ENCODE results near the gene IGF2BP1. TPM values are rescaled to one million over a fixed set of nuclear protein-coding genes. Genes with fewer than 3 reads are reported as not detected.

IGF2BP1 gene
- total and polyA plus RNA-seq, 2 of the 8 experiments (the other 6 are each of a cell fraction or from before 2014, with no cell fraction given) = 41.6 to 513 TPM

GRCh38 chr17:48954300-48954755 is 42.9 kb upstream of the IGF2BP1 start:
- Histone ChIP-seq H3K9ac (replicated peaks in 1 of 4; ENCODE audit: extremely low read depth in 1 of 4, low read depth in 3 of 4, low read length in 3 of 4) (no peak overlapping the region), H3K18ac (ENCODE audit: extremely low read depth, low read length) (peak overlapping the region; percentile 33; the same call in 1 of the 2 replicates), H3K23me2 (ENCODE audit: low read depth, low read length) (no peaks in the 10 kb centered on the region), H3K27ac (ENCODE audit: low read depth, low read length) (no peak overlapping the region), H3K9me3 (ENCODE audit: insufficient read depth in 2 of 2, low read depth in 1 of 2, low read length in 1 of 2) (no peaks in the 10 kb centered on the region), H3K27me3 (replicated peaks in 1 of 4; ENCODE audit: control insufficient read depth in 3 of 4, extremely low read depth in 1 of 4, insufficient read depth in 3 of 4, low read length in 3 of 4) (no peaks in the 10 kb centered on the region), H3K14ac (ENCODE audit: insufficient read length) (no peak overlapping the region), H2BK5ac (ENCODE audit: low read depth, low read length) (no peak overlapping the region), H2AK5ac (ENCODE audit: low read depth, low read length) (no peak overlapping the region), H3K4me3 (ENCODE audit: extremely low read depth in 1 of 4, insufficient read depth in 2 of 4, low read depth in 3 of 4, low read length in 4 of 4) (no peak overlapping the region), H3K36me3 (ENCODE audit: control insufficient read depth in 2 of 4, insufficient read depth in 4 of 4, low read length in 3 of 4) (no peaks in the 10 kb centered on the region), H3K79me1 (ENCODE audit: low read depth, low read length) (no peaks in the 10 kb centered on the region), H3K56ac (replicated peaks; ENCODE audit: insufficient read length, low read depth, low read length) (no peak overlapping the region), H3K4me2 (ENCODE audit: insufficient read depth in 1 of 2, low read depth in 2 of 2, low read length in 2 of 2) (no peak overlapping the region), H2AFZ (ENCODE audit: low read length) (peak overlapping the region; percentile 78), H3K79me2 (ENCODE audit: control insufficient read depth in 1 of 2, insufficient read depth in 2 of 2, low read length in 2 of 2) (no peaks in the 10 kb centered on the region), H2BK12ac (ENCODE audit: low read depth, low read length) (no peak overlapping the region), H3K4me1 (replicated peaks in 1 of 4; ENCODE audit: control insufficient read depth in 3 of 4, insufficient read depth in 4 of 4, low read length in 3 of 4) (peaks cover 0 to 5% (median 3%) of the 10 kb centered on the region in 4 experiments; a peak in 3 of 7 replicates), H2BK120ac (replicated peaks; ENCODE audit: low read depth, low read length) (no peak overlapping the region), H4K91ac (replicated peaks; ENCODE audit: insufficient read length, low read length) (peak overlapping the region; percentile 6), H3K4ac (replicated peaks; ENCODE audit: insufficient read length, low read depth, low read length) (no peak overlapping the region), H2BK20ac (ENCODE audit: low read length) (0 out of 2 replicates have a peak overlapping the region, but pooled peaks have one; percentile 6), H4K20me1 (replicated peaks in 1 of 2; ENCODE audit: control insufficient read depth in 1 of 2, insufficient read depth in 2 of 2, low read length in 2 of 2) (no peaks in the 10 kb centered on the region), H4K5ac (ENCODE audit: insufficient read length, low read depth, low read length) (no peak overlapping the region), H2BK15ac (ENCODE audit: low read length) (peak overlapping the region; percentile 1; the same call in 1 of the 2 replicates), H3K23ac (ENCODE audit: insufficient read length) (no peak overlapping the region), H4K8ac (ENCODE audit: extremely low read depth, insufficient read depth, low read length) (no peak overlapping the region; the same call in 1 of the 2 replicates)
- ChIA-PET POLR2A (ENCODE audit: partially characterized antibody) (interaction anchor here (0.6 to 3.0 kb wide), 14 partner anchors 11 to 101 kb away, joined by 3 to 17 read pairs (median 4); partner anchors contain the start of genes IGF2BP1 and SNF8), CTCF (ENCODE audit: partially characterized antibody) (interaction anchor here (0.6 to 3.9 kb wide), 33 partner anchors 8 to 1103 kb away, joined by 3 to 59 read pairs (median 4); partner anchors contain the start of genes GIP and IGF2BP1)
- FAIRE-seq = peak; percentile 50
- DNase-seq (ENCODE audit: low read depth in 1 of 2, low spot score in 2 of 2) = peak in 1 of 2 experiments; percentile 70
- WGBS, 2 experiments (ENCODE audit: extremely low coverage in 1 of 2, insufficient coverage in 1 of 2, insufficient read length in 1 of 2, insufficient replicate concordance in 2 of 2, low coverage in 1 of 2, low lambda C conversion rate in 2 of 2, missing lambda C conversion rate in 1 of 2) = 41% methylated on average over 7 of the region's 7 CpGs; no CpG with 5 or more reads in 1 of the 2 experiments
- TF ChIP-seq CTCF (IDR thresholded peaks at IDR 0.05; ENCODE audit: control extremely low read depth in 1 of 3, insufficient read depth in 1 of 3, low read depth in 1 of 3, low read length in 3 of 3) = peak; percentile 77 to 81 (median 80)
- TF ChIP-seq RAD21 (IDR thresholded peaks at IDR 0.05 in 1 of 2, conservative IDR thresholded peaks at IDR 0.05 in 1 of 2; ENCODE audit: low read depth in 2 of 2, low read length in 2 of 2) = peak; percentile 89 to 95
- 0 out of 2 replicates have a peak, but pooled peaks have one; percentile 26 for TF ChIP-seq YY1 (IDR thresholded peaks at IDR 0.05; ENCODE audit: low read depth, low read length)
- TF ChIP-seq KDM5A (IDR thresholded peaks at IDR 0.05; ENCODE audit: low read length) = no peak
- TF ChIP-seq GABPA (IDR thresholded peaks at IDR 0.05; ENCODE audit: borderline replicate concordance, insufficient read depth, low read length) = 0 out of 2 replicates have a peak, but pooled peaks have one; percentile 29
